HG03045 (cell line): ENCODE results near the gene RABGEF1.
"Not testable (repeated sequence)": the region's sequence is repeated elsewhere in the genome, so short reads cannot be mapped to it uniquely, and the experiment has no call there.

ENCODE experiments used
- ATAC-seq: cut with Tn5 transposase; IDR thresholded peaks from one replicate; pipeline ENCODE4 v1.9.1; 2021; ENCODE audit warnings: mild to moderate bottlenecking, moderate library complexity; ENCODE audit not compliant: unreplicated experiment

Gene RABGEF1

DNA sequence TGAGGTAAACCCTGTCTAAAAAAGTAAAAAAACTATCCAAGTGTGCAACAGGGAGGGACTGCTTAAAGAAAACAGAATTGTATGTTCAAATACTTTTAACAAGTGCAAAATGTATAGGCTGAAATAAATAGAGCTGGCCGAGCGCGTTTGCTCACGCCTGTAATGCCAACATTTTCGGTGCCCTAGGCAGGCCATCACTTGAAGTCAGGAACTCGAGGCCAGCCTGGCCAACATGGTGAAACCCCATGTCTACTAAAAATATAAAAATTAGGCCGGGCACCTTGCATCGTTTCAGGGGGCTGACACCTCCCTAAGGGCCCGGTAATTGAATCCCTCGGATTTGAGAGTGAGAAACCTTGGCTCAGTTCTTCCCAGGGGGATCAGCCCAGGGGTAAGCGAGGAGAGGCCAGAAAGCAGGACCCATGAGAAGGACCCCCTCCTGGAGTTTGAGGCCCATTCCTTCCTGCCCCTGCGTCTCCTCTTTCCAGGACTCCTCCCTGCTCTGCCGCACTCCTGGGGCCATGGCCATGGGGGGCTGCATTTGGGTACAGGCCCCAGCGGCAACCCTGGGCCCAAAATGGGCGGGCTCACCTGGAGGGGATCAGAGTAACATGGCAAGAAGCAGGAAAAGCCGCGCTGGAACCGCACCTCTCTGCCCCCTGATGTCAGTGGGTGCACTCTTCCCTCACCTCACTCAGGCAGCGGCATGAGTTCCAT lies 105.0 kb downstream of the RABGEF1 start:
- ATAC-seq: no peak

DNA sequence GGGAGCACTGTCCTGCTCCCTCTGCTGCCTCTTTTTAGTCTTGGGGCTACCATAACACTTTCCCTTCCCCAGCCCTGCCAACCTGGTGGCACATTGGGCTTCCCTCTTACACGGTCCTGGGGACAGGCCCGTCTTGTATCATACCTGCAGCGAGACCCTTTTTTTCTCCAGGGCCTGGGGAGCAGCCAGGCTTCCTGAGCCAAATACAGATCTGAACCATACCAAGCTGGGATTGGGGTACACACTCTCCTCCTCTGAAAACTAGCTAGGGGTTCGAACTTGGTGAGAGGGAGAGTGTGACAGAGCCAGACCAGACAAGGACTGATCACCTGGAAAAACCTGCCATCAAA lies 105.5 kb downstream of the RABGEF1 start:
- not testable (repeated sequence) for ATAC-seq

DNA sequence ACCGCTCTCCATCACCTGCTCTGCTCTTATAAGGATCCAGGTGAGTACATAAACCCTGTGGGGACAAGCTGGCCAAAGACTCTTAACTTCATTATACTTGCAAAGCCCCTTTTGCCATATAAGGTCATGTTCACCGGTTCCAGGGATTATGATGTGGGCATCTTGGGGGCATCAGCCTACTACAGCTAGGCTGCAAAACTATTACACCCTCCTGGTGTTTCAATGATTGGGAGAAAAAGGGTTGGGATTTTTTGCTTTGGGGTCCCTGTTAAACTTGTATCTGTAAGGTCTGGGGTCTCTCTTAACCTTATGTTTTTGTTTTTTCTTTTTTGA lies 107.0 kb downstream of the RABGEF1 start:
- ATAC-seq: not testable (repeated sequence)

DNA sequence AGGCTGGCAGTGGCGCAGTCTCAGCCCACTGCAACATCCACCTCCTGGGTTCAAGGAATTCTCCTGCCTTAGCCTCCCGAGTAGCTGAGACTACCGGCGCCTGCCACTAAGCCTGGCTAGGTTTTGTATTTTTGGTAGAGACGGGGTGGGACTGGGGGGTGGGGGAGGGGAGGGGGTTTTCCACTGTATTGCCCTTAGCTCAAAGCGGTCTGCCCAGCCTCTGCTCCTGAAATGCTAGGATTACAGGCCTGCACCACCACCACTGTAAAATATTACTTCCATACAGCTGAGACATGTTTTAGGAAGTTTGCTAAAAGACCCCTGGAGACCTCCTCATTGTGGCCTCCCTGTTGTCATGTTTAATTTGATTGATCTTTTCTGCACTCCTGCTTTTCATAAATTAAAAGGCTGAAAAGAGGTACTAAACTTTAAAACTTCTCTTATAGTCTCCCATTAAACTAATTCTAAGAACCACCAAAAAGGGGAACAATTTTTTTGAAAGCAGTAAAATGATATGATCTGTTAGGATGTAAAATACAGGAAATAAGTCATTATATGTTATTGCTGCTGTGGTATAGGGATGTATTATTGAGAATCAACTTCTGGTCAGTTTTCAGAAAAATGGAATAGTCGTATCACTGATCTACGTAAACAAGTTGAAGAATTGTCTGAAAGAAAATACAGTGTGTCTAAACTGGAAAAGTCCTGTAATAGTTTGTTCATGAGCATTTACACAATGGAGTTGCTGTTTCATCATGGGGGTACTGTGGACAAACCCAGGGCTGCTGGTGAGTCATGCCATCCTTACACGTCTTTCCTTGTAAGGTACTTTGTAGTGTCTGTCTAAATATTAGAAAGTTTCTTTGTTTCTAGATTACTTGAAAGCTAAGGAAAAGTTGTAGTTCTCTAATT lies 107.6 kb downstream of the RABGEF1 start:
- no peak for ATAC-seq

DNA sequence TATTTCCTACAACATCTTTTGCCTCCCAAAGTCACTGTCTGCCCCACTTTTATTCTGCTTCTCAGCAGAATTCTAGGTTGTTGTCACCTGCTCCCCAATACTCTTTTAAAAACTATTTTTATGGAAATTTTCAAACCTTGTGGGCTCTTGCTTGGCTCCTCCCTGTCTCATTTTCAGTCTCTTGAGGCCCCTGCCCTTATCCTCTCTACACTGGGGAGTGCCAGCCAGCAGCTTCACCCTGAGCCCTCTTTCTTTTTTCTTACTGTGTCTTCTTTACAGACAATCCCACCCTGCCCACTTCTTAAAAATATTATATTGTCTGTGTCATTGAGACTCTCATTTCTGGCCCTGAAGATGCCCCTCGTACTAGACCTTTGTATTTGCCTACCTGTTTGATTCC lies 118.8 kb downstream of the RABGEF1 start:
- no peak for ATAC-seq

DNA sequence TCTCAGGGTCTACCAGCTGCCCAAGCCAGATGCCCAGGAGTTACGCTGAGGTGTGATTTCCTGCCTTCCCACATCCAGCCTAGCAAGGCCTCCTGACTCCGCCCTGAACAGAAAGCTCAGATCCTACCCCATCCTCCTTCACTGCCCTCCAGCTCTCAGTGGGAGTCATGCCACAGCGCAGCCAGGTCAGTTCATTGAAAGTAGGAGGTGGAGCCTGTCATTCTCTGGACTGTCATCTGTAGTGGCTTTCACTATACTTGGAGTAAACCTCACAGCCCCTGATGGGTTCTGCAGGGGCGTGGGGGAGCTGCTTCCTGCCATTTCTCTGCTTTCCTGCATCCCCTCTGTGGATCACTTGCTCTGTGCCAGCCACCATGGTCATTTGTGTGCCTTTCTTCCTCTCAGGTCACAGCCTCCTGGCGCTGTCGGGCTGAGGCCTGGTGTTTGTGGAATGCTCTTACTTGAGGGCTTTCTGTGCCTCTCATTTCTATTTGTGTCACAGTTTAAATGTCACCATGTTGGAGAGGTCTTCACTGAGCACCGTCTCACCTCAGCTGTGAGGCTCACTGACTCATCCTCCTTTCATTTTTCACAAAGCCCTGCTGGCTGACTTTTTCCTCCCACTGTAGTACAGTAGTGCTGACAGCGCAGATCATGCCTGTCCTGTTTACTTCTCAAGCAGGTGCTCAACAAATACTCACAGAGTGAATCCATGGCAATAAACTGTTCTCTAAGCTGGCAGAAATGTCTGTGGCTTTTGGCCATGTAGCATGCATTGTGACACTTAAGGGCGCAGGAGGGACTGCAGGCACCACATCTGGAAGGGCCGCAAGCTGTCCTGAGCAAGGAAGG lies 119.5 kb downstream of the RABGEF1 start:
- no peak for ATAC-seq

DNA sequence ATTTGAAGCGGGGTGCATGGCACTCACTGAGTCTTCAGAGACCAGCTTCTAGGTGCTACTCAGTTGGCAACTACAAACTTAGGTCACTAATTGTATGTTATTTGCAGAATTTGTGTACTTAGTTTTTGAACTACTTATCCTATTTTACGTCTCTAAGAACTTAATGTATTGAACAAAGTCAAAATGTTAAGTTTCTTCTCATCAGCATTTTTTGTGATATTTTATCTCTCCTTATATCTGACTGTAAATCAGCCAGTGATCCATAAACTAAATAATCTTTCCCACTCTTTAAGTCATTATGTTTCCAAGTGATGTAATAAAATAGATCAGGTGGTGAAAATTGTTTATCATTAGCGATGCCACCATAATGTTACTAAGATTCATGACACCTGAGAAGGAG lies 120.2 kb downstream of the RABGEF1 start:
- ATAC-seq: no peak
